NCI-H1048 (cell line): Measurements from ENCODE around the gene TRPM2.

Experiments used
- DNase-seq: peaks from one replicate; lab custom pipeline; 2025; lab: John Stamatoyannopoulos, UW

The TRPM2 gene

DNA sequence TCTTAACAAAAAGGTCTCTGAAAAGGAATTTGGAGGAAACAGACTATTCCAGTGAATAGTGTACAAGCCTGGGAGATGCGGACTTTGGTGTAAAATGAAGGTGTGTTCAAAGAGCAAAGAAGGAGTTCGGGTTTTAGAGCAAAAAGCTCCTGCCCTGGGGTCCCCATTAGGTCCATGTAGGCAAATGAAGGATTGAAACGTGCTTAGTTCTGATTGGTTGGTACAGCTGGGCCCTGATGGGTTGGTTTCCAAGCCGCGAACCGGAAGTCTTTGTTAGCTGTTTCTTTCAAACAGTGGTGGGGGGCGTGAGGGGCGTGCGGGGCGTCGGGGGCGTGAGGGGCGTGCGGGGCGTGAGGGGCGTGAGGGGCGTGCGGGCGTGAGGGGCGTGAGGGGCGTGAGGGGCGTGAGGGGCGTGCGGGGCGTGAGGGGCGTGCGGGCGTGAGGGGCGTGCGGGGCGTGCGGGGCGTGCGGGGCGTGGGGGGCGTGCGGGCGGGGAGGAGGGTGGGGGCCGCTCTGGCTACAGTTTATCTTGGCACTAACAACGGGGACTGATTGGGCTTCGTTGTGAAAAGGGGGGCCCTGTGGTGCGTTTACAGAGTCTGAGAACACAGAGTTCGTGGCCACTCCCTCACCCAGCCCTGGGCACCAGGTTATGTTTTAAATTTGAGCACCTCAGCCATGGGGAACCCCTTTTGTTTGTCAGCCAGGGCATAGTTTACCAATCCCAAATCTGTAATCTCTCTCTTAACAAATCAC lies 131.3 kb downstream of the TRPM2 start:
- DNase-seq, result no peak

DNA sequence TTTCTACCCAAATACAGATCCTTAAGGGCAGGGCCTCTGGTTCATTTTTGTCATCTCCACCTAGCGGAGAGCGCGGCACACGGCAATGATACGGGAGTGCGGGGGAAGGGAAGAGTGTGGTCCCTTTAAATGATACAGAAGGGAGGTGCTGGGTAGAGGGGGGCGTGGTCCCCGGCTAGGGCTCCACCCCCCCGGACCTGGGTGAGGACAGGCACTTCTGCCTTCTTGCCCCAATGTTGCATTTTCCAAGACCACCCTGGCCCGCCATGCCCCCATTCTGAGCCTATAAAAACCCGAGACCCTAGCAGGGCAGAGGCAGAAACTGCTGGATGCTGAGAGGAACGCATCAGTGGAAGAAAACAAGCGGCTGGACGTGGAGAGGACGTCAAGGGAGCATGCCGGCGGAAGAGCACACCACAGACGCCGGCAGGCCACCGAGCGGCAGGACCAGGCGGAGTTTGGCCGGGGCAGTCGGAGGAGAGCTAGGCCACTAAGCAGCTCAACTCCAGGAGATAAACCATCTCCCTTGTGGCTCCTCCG lies 131.9 kb downstream of the TRPM2 start:
- DNase-seq, result no peak

DNA sequence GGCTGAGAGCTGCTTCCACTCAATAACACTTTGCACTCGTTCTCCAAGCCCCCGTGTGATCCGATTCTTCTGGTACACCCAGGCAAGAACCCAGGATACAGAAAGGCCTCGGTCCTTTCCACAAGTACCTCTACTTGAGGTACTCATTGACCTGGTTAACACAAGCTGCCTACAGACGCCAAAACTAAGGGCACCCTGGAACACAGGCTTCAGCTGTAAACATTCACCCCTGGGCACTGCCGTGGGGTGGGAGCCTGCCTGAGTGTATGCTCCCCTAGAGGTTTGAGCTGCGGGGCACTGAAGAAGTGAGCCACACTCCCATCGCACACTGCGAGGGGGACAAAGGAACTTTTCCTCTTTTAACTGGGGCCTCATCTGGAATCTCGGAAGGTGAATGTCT lies 132.4 kb downstream of the TRPM2 start:
- DNase-seq, result no peak

DNA sequence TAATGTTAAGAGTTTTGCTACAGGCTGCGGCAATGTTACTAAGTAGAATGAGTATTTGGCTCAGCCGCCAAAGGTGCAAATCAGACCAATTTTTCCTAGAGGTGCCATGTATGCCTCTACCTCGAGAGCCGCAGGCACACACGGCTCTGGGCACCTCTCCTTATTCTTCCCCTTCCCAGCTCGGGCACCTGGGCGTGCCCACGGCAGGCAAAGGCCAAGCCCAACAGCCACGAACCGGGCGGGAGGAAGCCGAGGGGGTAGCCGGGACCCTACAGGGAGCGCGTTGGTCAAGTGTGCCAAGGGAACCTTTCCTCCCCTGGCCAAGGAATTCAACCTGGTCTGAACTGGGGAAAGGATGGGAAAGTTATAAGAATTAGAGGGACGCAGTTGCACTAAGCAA lies 132.9 kb downstream of the TRPM2 start:
- no peak for DNase-seq

DNA sequence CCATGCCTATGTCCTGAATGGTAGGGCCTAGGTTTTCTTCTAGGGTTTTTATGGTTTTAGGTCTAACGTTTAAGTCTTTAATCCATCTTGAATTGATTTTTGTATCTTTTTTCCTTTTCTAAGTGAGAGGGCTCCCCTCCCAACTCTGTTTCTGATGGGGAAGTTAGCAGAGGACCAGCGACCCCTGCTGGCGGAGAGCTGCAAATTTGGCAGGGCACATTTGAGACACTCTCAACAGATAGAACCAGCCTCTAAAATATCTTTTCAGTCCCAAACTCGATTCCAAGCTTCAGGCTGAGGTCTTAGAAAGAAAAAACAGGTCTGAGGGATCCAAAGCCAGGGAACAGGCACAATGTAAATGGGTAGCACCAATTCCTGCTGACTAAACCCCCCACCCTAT lies 134.4 kb downstream of the TRPM2 start:
- no peak for DNase-seq

DNA sequence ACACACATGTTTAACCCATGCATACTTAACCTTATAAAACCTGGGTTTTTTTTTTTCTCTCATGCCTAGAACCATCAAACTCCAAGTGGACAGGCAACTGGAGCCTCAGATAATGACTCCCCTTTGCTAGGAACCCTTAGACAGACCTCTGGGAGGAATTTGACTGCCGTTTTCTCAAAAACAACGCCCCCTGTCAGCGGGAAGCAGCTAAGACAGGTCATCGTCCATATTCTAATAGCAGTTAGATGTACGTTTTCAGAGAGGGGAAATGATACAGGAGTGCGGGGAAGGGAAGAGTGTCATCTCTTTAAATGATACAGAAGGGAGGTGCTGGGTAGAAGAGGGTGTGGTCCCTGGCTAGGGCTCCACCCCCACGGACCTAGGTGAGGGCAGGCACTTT lies 136.5 kb downstream of the TRPM2 start:
- no peak for DNase-seq

DNA sequence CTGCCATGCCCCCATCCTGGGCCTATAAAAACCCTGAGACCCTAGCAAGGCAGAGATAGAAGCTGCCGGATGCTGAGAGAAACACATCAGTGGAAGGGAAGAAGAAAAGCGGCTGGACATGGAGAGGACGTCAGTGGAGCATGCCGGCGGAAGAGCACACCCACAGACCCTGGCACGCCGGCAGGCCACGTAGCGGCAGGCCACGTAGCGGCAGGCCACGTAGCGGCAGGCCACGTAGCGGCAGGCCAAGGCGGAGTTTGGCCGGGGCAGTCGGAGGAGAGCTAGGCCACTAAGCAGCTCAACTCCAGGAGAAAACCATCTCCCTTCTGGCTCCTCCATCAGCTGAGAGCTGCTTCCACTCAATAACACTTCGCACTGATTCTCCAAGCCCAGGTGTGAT lies 137.0 kb downstream of the TRPM2 start:
- no peak for DNase-seq

DNA sequence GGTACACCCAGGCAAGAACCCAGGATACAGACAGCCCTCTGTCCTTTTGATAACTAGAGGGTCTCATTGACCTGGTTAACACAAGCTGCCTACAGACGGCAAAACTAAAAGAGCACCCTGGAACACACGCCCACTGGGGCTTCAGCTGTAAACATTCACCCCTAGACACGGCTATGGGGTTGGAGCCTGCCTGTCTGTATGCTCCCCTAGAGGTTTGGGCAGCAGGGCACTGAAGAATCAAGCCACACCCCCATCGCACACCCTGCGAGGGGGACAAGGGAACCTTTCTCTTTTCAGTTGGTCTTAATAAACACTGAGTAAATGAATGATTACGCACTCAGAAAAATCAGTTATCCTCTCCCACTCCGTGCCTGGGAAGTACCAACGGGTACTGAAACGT lies 137.4 kb downstream of the TRPM2 start:
- DNase-seq, result no peak
